Transverse colon (tissue), 3 donors: ENCODE measurements around the gene GTF3C5.

ENCODE experiments used
- CTCF ChIP-seq, 5 experiments: fragments of 200-600 bp in 3 of 5; fragments of 450-650 bp in 2 of 5; sonication (generic) in 3 of 5; IDR thresholded peaks; 1 replicate in 2 of 5; 2 replicates in 3 of 5; pipeline ENCODE4 v1.5.1; 2016 to 2017; ENCODE audit warnings: antibody characterized with exemption in 5 of 5, inconsistent platforms in 3 of 5, mild to moderate bottlenecking in 2 of 5, moderate library complexity in 1 of 5
- EP300 ChIP-seq: sonication (generic); formaldehyde crosslinking; IDR thresholded peaks from one replicate; pipeline ENCODE4 v1.6.1; 2017; ENCODE audit warnings: antibody characterized with exemption, low read depth
- POLR2A ChIP-seq: fragments of 450-650 bp; IDR thresholded peaks from one replicate; pipeline ENCODE4 v1.6.1; 2016; ENCODE audit warnings: antibody characterized with exemption, mild to moderate bottlenecking, moderate library complexity

GRCh38 chr9:132995121-132995420, 35.7 kb upstream of the GTF3C5 start:
- TF ChIP-seq POLR2A (no peak), CTCF (IDR thresholded peaks at IDR 0.05) (no peak), EP300 (no peak)
